COLO829 (cell line): Measurements from ENCODE around the gene LTBP4.
"Not testable (repeated sequence)": the region's sequence is repeated elsewhere in the genome, so short reads cannot be mapped to it uniquely, and the experiment has no call there.

Experiments
- DNase-seq: peaks from one replicate; pipeline ENCODE4 v3.0.0; 2012; ENCODE audit warnings: low spot score

The LTBP4 gene

GRCh38 chr19:40575326-40575725, 25.8 kb upstream of the LTBP4 start:
- no peak for DNase-seq

GRCh38 chr19:40576151-40576584, 25.0 kb upstream of the LTBP4 start:
- DNase-seq: no peak

- peak; percentile 98 for DNase-seq
These were observed 24.4 kb upstream of the LTBP4 start, which contains the start of gene SHKBP1 for GRCh38 chr19:40576585-40577451. TSS of gene SHKBP1 (plus strand) at chr19:40576873. CDS start at chr19:40576900, 27 bp downstream.

GRCh38 chr19:40578442-40578908, 22.7 kb upstream of the LTBP4 start:
- DNase-seq: peak; percentile 61

GRCh38 chr19:40580619-40581018, 20.6 kb upstream of the LTBP4 start:
- no peak for DNase-seq

GRCh38 chr19:40581531-40581930, 19.6 kb upstream of the LTBP4 start:
- DNase-seq: no peak

- DNase-seq: no peak
These were observed 18.7 kb upstream of the LTBP4 start for GRCh38 chr19:40582467-40582866.

GRCh38 chr19:40583283-40583682, 17.9 kb upstream of the LTBP4 start:
- no peak for DNase-seq

- no peak for DNase-seq
These were observed 17.2 kb upstream of the LTBP4 start for GRCh38 chr19:40584007-40584406.

GRCh38 chr19:40585241-40585981, 15.8 kb upstream of the LTBP4 start:
- no peak for DNase-seq

GRCh38 chr19:40585982-40586422, 15.2 kb upstream of the LTBP4 start:
- no peak for DNase-seq

GRCh38 chr19:40586611-40587010, 14.6 kb upstream of the LTBP4 start:
- DNase-seq: no peak

GRCh38 chr19:40588110-40588854, 12.9 kb upstream of the LTBP4 start:
- no peak for DNase-seq

- no peak for DNase-seq
These were observed 12.1 kb upstream of the LTBP4 start for GRCh38 chr19:40588926-40589569.

GRCh38 chr19:40589591-40590429, 11.4 kb upstream of the LTBP4 start:
- DNase-seq: no peak

- DNase-seq: no peak
These were observed 10.5 kb upstream of the LTBP4 start for GRCh38 chr19:40590464-40591265.

GRCh38 chr19:40591724-40592123, 9.4 kb upstream of the LTBP4 start:
- not testable (repeated sequence) for DNase-seq

GRCh38 chr19:40592170-40592569, 9.0 kb upstream of the LTBP4 start:
- no peak for DNase-seq

- no peak for DNase-seq
These were observed 6.9 kb upstream of the LTBP4 start for GRCh38 chr19:40594255-40594654.

- DNase-seq: no peak
These were observed 6.5 kb upstream of the LTBP4 start for GRCh38 chr19:40594657-40595091.
